ENCODE data around the gene OSBPL5. TPM values are rescaled to one million over a fixed set of nuclear protein-coding genes. Genes with fewer than 3 reads are reported as not detected.

The OSBPL5 gene
- total RNA-seq, 3 donors from 2014 or later (not counting 1 experiment from before 2014, with no cell fraction given): 375 to 522 (median 377) TPM

GRCh38 chr11:3199537-3200295, 34.6 kb upstream of the OSBPL5 start:
- Histone ChIP-seq H3K36me3 (ENCODE audit: control insufficient read depth, insufficient read depth, low read length) (no peaks in the 10 kb centered on the region), H3K27ac (ENCODE audit: low read length) (no peak overlapping the region), H3K9me3 (ENCODE audit: control insufficient read depth, insufficient read depth, low read length) (no peaks in the 10 kb centered on the region), H3K4me3 (ENCODE audit: low read length) (no peak overlapping the region), H3K4me1 (ENCODE audit: control insufficient read depth, insufficient read depth, low read length) (peaks cover 39% of the 10 kb centered on the region), H3K27me3 (ENCODE audit: control insufficient read depth, insufficient read depth, low read length) (peaks cover 31% of the 10 kb centered on the region)
- Mint-ChIP-seq H3K27ac (no peak overlapping the region), H3K9me3 (no peaks in the 10 kb centered on the region), H3K36me3 (no peaks in the 10 kb centered on the region), H3K4me1 (peaks cover 7 to 15% of the 10 kb centered on the region in 2 donors), H3K27me3 (ENCODE audit: low read depth in 2 of 2) (peaks cover 0 to 25% of the 10 kb centered on the region in 2 donors), H3K4me3 (no peak overlapping the region)
- no peak for ATAC-seq
- no peak for DNase-seq
- TF ChIP-seq, protein P1, sequence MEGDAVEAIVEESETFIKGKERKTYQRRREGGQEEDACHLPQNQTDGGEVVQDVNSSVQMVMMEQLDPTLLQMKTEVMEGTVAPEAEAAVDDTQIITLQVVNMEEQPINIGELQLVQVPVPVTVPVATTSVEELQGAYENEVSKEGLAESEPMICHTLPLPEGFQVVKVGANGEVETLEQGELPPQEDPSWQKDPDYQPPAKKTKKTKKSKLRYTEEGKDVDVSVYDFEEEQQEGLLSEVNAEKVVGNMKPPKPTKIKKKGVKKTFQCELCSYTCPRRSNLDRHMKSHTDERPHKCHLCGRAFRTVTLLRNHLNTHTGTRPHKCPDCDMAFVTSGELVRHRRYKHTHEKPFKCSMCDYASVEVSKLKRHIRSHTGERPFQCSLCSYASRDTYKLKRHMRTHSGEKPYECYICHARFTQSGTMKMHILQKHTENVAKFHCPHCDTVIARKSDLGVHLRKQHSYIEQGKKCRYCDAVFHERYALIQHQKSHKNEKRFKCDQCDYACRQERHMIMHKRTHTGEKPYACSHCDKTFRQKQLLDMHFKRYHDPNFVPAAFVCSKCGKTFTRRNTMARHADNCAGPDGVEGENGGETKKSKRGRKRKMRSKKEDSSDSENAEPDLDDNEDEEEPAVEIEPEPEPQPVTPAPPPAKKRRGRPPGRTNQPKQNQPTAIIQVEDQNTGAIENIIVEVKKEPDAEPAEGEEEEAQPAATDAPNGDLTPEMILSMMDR (IDR thresholded peaks at IDR 0.05): no peak
- intact Hi-C loops (cut with micrococcal nuclease): no loop called here
- 91% methylated on average over 19 of the region's 19 CpGs for WGBS (ENCODE audit: insufficient coverage)

DNA sequence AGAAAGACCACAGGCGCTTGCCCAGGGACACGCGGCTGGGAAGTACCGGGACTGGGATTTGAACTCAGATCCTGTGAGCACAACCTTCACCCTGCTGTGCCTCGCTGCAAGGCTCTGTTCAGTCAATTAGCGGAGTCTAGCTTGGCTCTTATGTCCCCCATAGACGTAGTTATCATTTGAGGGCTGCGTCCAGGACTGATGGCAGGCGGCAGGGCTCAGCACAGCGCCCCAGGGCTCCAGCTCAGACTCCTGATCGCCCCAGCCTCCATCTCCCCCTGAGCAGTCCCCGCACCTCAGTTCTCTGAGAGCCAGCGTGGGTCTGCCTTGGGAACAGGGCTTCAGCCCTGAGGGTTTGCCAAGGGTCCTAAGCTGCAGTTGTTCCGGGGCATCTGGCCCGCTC, 33.7 kb upstream of the OSBPL5 start:
- no peaks in the 10 kb centered on the region for H3K9me3 Mint-ChIP-seq
- no peak for ATAC-seq
- no peak overlapping the region for H3K4me3 ChIP-seq (ENCODE audit: low read length)
- no peak overlapping the region for H3K27ac Mint-ChIP-seq
- peaks cover 30% of the 10 kb centered on the region for H3K4me1 ChIP-seq (ENCODE audit: control insufficient read depth, insufficient read depth, low read length)
- H3K4me3 Mint-ChIP-seq: no peak overlapping the region
- intact Hi-C loops (cut with micrococcal nuclease): no loop called here
- H3K27me3 ChIP-seq (ENCODE audit: control insufficient read depth, insufficient read depth, low read length): peaks cover 31% of the 10 kb centered on the region
- H3K27me3 Mint-ChIP-seq (ENCODE audit: low read depth in 2 of 2): peaks cover 0 to 25% of the 10 kb centered on the region in 2 donors
- no peaks in the 10 kb centered on the region for H3K36me3 Mint-ChIP-seq
- TF ChIP-seq, protein P1 (IDR thresholded peaks at IDR 0.05): no peak
- no peak for DNase-seq
- WGBS (ENCODE audit: insufficient coverage): 89% methylated on average over 15 of the region's 15 CpGs
- H3K9me3 ChIP-seq (ENCODE audit: control insufficient read depth, insufficient read depth, low read length): no peaks in the 10 kb centered on the region
- H3K36me3 ChIP-seq (ENCODE audit: control insufficient read depth, insufficient read depth, low read length): no peaks in the 10 kb centered on the region
- H3K4me1 Mint-ChIP-seq: peaks cover 6 to 15% of the 10 kb centered on the region in 2 donors
- H3K27ac ChIP-seq (ENCODE audit: low read length): no peak overlapping the region

DNA sequence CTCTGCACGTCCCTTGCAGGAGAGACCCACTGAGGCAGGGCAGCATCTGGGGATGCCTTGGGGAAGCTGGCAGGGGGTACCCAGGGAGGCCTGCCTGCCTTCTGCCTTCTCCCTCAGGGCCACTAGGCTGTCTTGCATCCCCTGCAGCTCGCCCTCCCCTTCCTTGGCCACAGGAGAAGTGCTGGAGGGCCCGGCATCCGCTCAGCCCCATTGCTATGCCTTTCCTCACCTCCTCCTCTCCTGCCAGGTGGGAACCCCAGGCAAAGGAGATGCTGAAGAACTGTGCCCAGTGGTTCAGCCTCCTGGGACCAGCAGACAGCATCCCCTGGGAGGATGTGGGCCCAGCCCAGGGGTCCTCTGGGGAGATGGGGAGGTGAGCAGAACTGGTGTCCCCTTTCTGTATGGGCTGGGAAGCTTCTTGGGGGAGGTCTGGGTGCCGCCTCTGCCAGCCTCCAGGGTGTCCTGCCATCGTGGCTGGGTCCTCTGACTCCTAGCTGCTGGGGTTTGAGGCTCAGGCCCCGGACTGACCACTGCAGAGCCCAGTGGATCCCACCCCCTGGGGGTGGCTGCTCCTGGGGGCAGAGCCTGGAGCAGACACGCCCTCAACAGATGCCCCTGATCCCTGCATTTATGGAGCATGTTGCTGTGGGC, 32.9 kb upstream of the OSBPL5 start:
- H3K9me3 Mint-ChIP-seq: no peaks in the 10 kb centered on the region
- intact Hi-C loops (cut with micrococcal nuclease): no loop called here
- H3K36me3 ChIP-seq (ENCODE audit: control insufficient read depth, insufficient read depth, low read length): no peaks in the 10 kb centered on the region
- ATAC-seq (no peak), DNase-seq (no peak)
- 85% methylated on average over 8 of the region's 8 CpGs for WGBS (ENCODE audit: insufficient coverage)
- no peak overlapping the region for H3K4me3 Mint-ChIP-seq
- TF ChIP-seq, protein P1 (IDR thresholded peaks at IDR 0.05): no peak
- H3K27me3 Mint-ChIP-seq (ENCODE audit: low read depth in 2 of 2): peaks cover 0 to 25% of the 10 kb centered on the region in 2 donors
- H3K27ac ChIP-seq (ENCODE audit: low read length): no peak overlapping the region
- H3K4me3 ChIP-seq (ENCODE audit: low read length): no peak overlapping the region
- peaks cover 22% of the 10 kb centered on the region for H3K4me1 ChIP-seq (ENCODE audit: control insufficient read depth, insufficient read depth, low read length)
- no peaks in the 10 kb centered on the region for H3K36me3 Mint-ChIP-seq
- peaks cover 6 to 7% of the 10 kb centered on the region in 2 donors for H3K4me1 Mint-ChIP-seq
- H3K9me3 ChIP-seq (ENCODE audit: control insufficient read depth, insufficient read depth, low read length): no peaks in the 10 kb centered on the region
- H3K27me3 ChIP-seq (ENCODE audit: control insufficient read depth, insufficient read depth, low read length): peaks cover 29% of the 10 kb centered on the region
- H3K27ac Mint-ChIP-seq: no peak overlapping the region
